ENCODE results near the gene AFM. TPM values are rescaled to one million over a fixed set of nuclear protein-coding genes. Genes with fewer than 3 reads are reported as not detected.

AFM gene
- total and polyA plus RNA-seq, 3 experiments from 2014 or later: not detected

GRCh38 chr4:73454920-73455319 is 26.6 kb upstream of the AFM start:
- Histone ChIP-seq H3K27ac (ENCODE audit: low read depth, low read length) (no peak overlapping the region), H3K4me3 (ENCODE audit: low read length) (no peak overlapping the region), H3K9me3 (ENCODE audit: low read length) (no peaks in the 10 kb centered on the region), H3K36me3 (ENCODE audit: insufficient read depth, low read length) (no peaks in the 10 kb centered on the region), H3K4me1 (ENCODE audit: insufficient read depth, low read length) (no peaks in the 10 kb centered on the region), H3K27me3 (ENCODE audit: insufficient read depth, low read length, poor library complexity, severe bottlenecking) (no peaks in the 10 kb centered on the region)
- Mint-ChIP-seq H3K4me3 (no peak overlapping the region), H3K4me1 (no peaks in the 10 kb centered on the region), H3K9me3 (peaks cover 0 to 5% (median 0%) of the 10 kb centered on the region in 5 donors), H3K27me3 (peaks cover 0 to 6% of the 10 kb centered on the region in 2 donors), H3K27ac (no peak overlapping the region), H3K36me3 (no peaks in the 10 kb centered on the region)
- ChIA-PET POLR2A (no interaction called here), CTCF (no interaction called here)
- no peak for DNase-seq

GRCh38 chr4:73456177-73457022 is 25.1 kb upstream of the AFM start:
- Histone ChIP-seq H3K9me3 (ENCODE audit: low read length) (no peaks in the 10 kb centered on the region), H3K4me1 (ENCODE audit: insufficient read depth, low read length) (no peaks in the 10 kb centered on the region), H3K36me3 (ENCODE audit: insufficient read depth, low read length) (no peaks in the 10 kb centered on the region), H3K4me3 (ENCODE audit: low read length) (no peak overlapping the region), H3K27ac (ENCODE audit: low read depth, low read length) (no peak overlapping the region), H3K27me3 (ENCODE audit: insufficient read depth, low read length, poor library complexity, severe bottlenecking) (no peaks in the 10 kb centered on the region)
- DNase-seq: no peak
- no peaks in the 10 kb centered on the region for H3K4me1 Mint-ChIP-seq
- no peaks in the 10 kb centered on the region for H3K36me3 Mint-ChIP-seq
- peaks cover 0 to 5% (median 2%) of the 10 kb centered on the region in 5 donors for H3K9me3 Mint-ChIP-seq
- H3K27ac Mint-ChIP-seq: no peak overlapping the region
- ChIA-PET CTCF (no interaction called here), POLR2A (no interaction called here)
- H3K27me3 Mint-ChIP-seq: peaks cover 0 to 6% of the 10 kb centered on the region in 2 donors
- no peak overlapping the region for H3K4me3 Mint-ChIP-seq

GRCh38 chr4:73458184-73459047 is 23.1 kb upstream of the AFM start:
- H3K36me3 Mint-ChIP-seq: no peaks in the 10 kb centered on the region
- no peaks in the 10 kb centered on the region for H3K27me3 ChIP-seq (ENCODE audit: insufficient read depth, low read length, poor library complexity, severe bottlenecking)

GRCh38 chr4:73459048-73459421 is 22.5 kb upstream of the AFM start:
- DNase-seq: no peak
- POLR2A ChIA-PET: no interaction called here
- peaks cover 0 to 6% of the 10 kb centered on the region in 2 donors for H3K27me3 Mint-ChIP-seq
- H3K27me3 ChIP-seq (ENCODE audit: insufficient read depth, low read length, poor library complexity, severe bottlenecking): no peaks in the 10 kb centered on the region
- H3K4me1 ChIP-seq (ENCODE audit: insufficient read depth, low read length): no peaks in the 10 kb centered on the region
- peaks cover 0 to 5% (median 2%) of the 10 kb centered on the region in 5 donors for H3K9me3 Mint-ChIP-seq
- H3K27ac Mint-ChIP-seq: no peak overlapping the region
- no peak overlapping the region for H3K4me3 ChIP-seq (ENCODE audit: low read length)
- no peaks in the 10 kb centered on the region for H3K4me1 Mint-ChIP-seq
- no peak overlapping the region for H3K4me3 Mint-ChIP-seq
- CTCF ChIA-PET: no interaction called here
- H3K36me3 Mint-ChIP-seq: no peaks in the 10 kb centered on the region
- no peaks in the 10 kb centered on the region for H3K36me3 ChIP-seq (ENCODE audit: insufficient read depth, low read length)
- H3K27ac ChIP-seq (ENCODE audit: low read depth, low read length): no peak overlapping the region
- no peaks in the 10 kb centered on the region for H3K9me3 ChIP-seq (ENCODE audit: low read length)

More at GRCh38 chr4:73458184-73459047, 23.1 kb upstream of the AFM start:
- H3K36me3 ChIP-seq (ENCODE audit: insufficient read depth, low read length): no peaks in the 10 kb centered on the region
- H3K27ac ChIP-seq (ENCODE audit: low read depth, low read length): no peak overlapping the region
- no peaks in the 10 kb centered on the region for H3K9me3 ChIP-seq (ENCODE audit: low read length)
- POLR2A ChIA-PET: no interaction called here
- Mint-ChIP-seq H3K9me3 (peaks cover 0 to 5% (median 2%) of the 10 kb centered on the region in 5 donors), H3K27me3 (peaks cover 0 to 6% of the 10 kb centered on the region in 2 donors), H3K4me3 (no peak overlapping the region), H3K4me1 (no peaks in the 10 kb centered on the region), H3K27ac (no peak overlapping the region)
- DNase-seq: no peak
- no peaks in the 10 kb centered on the region for H3K4me1 ChIP-seq (ENCODE audit: insufficient read depth, low read length)
- H3K4me3 ChIP-seq (ENCODE audit: low read length): no peak overlapping the region
- CTCF ChIA-PET: no interaction called here

GRCh38 chr4:73460913-73461522 is 20.5 kb upstream of the AFM start:
- ChIA-PET CTCF (no interaction called here), POLR2A (no interaction called here)
- no peak overlapping the region for H3K4me3 Mint-ChIP-seq
- no peaks in the 10 kb centered on the region for H3K9me3 ChIP-seq (ENCODE audit: low read length)
- H3K4me1 ChIP-seq (ENCODE audit: insufficient read depth, low read length): no peaks in the 10 kb centered on the region
- no peaks in the 10 kb centered on the region for H3K27me3 ChIP-seq (ENCODE audit: insufficient read depth, low read length, poor library complexity, severe bottlenecking)
- no peak for DNase-seq
- no peaks in the 10 kb centered on the region for H3K36me3 ChIP-seq (ENCODE audit: insufficient read depth, low read length)
- peaks cover 0 to 5% (median 2%) of the 10 kb centered on the region in 5 donors for H3K9me3 Mint-ChIP-seq
- H3K4me3 ChIP-seq (ENCODE audit: low read length): no peak overlapping the region
- no peaks in the 10 kb centered on the region for H3K4me1 Mint-ChIP-seq
- H3K27ac ChIP-seq (ENCODE audit: low read depth, low read length): no peak overlapping the region
- peaks cover 0 to 6% of the 10 kb centered on the region in 2 donors for H3K27me3 Mint-ChIP-seq
- H3K36me3 Mint-ChIP-seq: no peaks in the 10 kb centered on the region
- no peak overlapping the region for H3K27ac Mint-ChIP-seq

GRCh38 chr4:73468170-73468569 is 13.4 kb upstream of the AFM start:
- H3K27ac Mint-ChIP-seq: no peak overlapping the region
- H3K27me3 Mint-ChIP-seq: peaks cover 0 to 1% of the 10 kb centered on the region in 2 donors
- Histone ChIP-seq H3K9me3 (ENCODE audit: low read length) (no peaks in the 10 kb centered on the region), H3K27me3 (ENCODE audit: insufficient read depth, low read length, poor library complexity, severe bottlenecking) (no peaks in the 10 kb centered on the region), H3K4me3 (ENCODE audit: low read length) (no peak overlapping the region), H3K27ac (ENCODE audit: low read depth, low read length) (no peak overlapping the region), H3K4me1 (ENCODE audit: insufficient read depth, low read length) (no peaks in the 10 kb centered on the region), H3K36me3 (ENCODE audit: insufficient read depth, low read length) (no peaks in the 10 kb centered on the region)
- H3K9me3 Mint-ChIP-seq: peaks cover 0 to 10% (median 3%) of the 10 kb centered on the region in 5 donors
- CTCF ChIA-PET: no interaction called here
- H3K36me3 Mint-ChIP-seq: no peaks in the 10 kb centered on the region
- no peak overlapping the region for H3K4me3 Mint-ChIP-seq
- POLR2A ChIA-PET: no interaction called here
- H3K4me1 Mint-ChIP-seq: no peaks in the 10 kb centered on the region
- no peak for DNase-seq

- peaks cover 3 to 12% (median 5%) of the 10 kb centered on the region in 5 donors for H3K9me3 Mint-ChIP-seq
- Histone ChIP-seq H3K4me3 (ENCODE audit: low read length) (no peak overlapping the region), H3K4me1 (ENCODE audit: insufficient read depth, low read length) (no peaks in the 10 kb centered on the region), H3K36me3 (ENCODE audit: insufficient read depth, low read length) (no peaks in the 10 kb centered on the region), H3K9me3 (ENCODE audit: low read length) (no peaks in the 10 kb centered on the region), H3K27ac (ENCODE audit: low read depth, low read length) (no peak overlapping the region), H3K27me3 (ENCODE audit: insufficient read depth, low read length, poor library complexity, severe bottlenecking) (no peaks in the 10 kb centered on the region)
- H3K36me3 Mint-ChIP-seq: no peaks in the 10 kb centered on the region
- DNase-seq: no peak
- H3K27ac Mint-ChIP-seq: no peak overlapping the region
- H3K27me3 Mint-ChIP-seq: peaks cover 0 to 1% of the 10 kb centered on the region in 2 donors
- ChIA-PET POLR2A (no interaction called here), CTCF (no interaction called here)
- no peak overlapping the region for H3K4me3 Mint-ChIP-seq
- no peaks in the 10 kb centered on the region for H3K4me1 Mint-ChIP-seq
These were observed 10.8 kb upstream of the AFM start for GRCh38 chr4:73470728-73471127.

- H3K27ac ChIP-seq (ENCODE audit: low read depth, low read length): no peak overlapping the region
- H3K4me3 ChIP-seq (ENCODE audit: low read length): no peak overlapping the region
- ChIA-PET CTCF (no interaction called here), POLR2A (no interaction called here)
- no peaks in the 10 kb centered on the region for H3K4me1 ChIP-seq (ENCODE audit: insufficient read depth, low read length)
- Mint-ChIP-seq H3K4me1 (no peaks in the 10 kb centered on the region), H3K36me3 (no peaks in the 10 kb centered on the region), H3K27ac (no peak overlapping the region), H3K9me3 (peaks cover 0 to 9% (median 5%) of the 10 kb centered on the region in 5 donors), H3K27me3 (peaks cover 0 to 1% of the 10 kb centered on the region in 2 donors), H3K4me3 (no peak overlapping the region)
- H3K27me3 ChIP-seq (ENCODE audit: insufficient read depth, low read length, poor library complexity, severe bottlenecking): no peaks in the 10 kb centered on the region
- H3K9me3 ChIP-seq (ENCODE audit: low read length): no peaks in the 10 kb centered on the region
- DNase-seq: no peak
- H3K36me3 ChIP-seq (ENCODE audit: insufficient read depth, low read length): no peaks in the 10 kb centered on the region
These were observed 4.4 kb upstream of the AFM start for GRCh38 chr4:73477176-73477575.
